ENCODE results near the gene DCAF6.

DCAF6 gene

DNA sequence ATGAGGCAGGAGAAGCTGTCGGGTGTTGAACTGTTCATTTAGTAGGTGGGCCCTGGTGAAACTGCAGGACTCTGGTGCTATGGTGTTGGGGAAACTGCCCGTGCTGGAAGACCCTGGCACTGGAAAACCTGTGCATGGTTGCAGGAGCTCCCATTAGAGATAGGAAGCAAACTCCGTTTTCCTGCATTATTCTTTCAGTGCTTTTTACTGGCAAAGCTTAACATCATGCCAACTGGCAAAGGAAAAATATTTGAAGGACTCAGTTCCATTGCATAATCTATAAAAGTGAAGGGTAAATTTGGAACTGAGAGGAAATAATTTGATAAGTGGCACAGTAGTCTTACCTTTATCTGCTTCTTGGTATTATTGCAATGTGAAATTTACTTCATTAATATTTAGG lies 32.1 kb downstream of the DCAF6 start:
- no peak for DNase-seq

DNA sequence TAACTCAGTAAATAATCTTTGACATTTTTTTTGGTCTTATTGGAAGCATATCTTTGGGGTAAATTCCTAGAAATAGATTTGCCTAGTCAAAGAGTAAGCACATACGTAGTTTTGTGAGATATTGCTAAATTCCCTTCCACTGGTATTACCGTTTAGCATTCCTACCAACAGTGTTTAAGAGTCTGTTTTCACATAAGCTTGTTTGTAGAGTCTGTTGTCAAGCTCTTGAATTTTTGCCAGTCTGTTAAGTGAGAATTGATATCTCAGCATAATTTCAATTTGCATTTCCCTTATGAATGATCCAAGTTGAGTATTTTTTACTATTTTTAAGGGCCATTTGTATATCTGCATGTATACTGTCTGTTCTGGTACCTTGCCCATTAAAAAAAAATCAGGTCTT lies 37.3 kb downstream of the DCAF6 start:
- no peak for DNase-seq

DNA sequence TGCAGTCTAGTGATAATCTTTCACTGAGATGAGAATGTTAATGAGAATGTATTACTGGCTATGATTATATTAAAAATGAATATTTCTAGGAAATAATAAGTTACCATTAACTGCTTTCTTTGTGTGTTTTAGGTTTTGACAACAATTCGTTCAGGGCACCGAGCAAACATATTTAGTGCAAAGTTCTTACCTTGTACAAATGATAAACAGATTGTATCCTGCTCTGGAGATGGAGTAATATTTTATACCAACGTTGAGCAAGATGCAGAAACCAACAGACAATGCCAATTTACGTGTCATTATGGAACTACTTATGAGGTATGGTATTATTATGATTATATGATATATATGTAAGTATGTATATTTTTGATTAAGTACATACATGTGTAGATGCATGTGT lies 38.2 kb downstream of the DCAF6 start:
- no peak for DNase-seq

DNA sequence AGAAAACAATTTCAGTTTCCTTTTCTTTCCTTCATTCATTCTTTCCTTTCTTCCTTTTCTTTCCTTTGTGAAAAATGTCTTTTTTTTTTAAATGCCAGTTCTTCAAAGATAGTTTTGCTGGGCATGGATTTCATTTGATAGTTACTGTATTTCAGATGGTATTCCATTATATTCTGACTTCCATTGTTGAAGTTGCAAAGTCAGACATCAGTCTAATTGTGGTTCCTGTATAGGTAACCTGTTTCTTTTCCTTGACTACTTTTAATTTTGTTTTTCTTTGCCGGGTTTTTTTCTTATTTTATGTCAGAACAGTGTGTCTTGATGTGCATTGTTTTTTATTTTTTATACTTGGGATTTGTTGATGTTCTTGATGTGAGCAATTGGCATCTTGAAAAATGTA lies 40.8 kb downstream of the DCAF6 start:
- no peak for DNase-seq

DNA sequence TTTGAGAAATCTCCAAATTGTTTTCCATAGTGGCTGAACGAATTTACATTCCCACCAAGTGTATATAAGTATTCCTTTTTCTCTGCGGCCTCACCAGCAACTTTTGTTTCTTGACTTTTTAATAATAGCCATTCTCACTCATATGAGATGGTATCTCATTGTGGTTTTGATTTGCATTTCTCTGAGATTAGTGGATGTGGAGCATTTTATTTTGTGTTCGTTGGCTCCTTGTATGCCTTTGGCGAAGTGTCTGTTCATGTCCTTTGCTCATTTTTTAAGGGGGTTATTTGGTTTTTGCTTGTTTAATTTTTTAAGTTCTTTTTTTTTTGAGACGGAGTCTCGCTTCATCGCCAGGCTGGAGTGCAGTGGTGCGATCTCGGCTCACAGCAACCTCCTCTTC lies 45.5 kb downstream of the DCAF6 start:
- DNase-seq, result no peak

DNA sequence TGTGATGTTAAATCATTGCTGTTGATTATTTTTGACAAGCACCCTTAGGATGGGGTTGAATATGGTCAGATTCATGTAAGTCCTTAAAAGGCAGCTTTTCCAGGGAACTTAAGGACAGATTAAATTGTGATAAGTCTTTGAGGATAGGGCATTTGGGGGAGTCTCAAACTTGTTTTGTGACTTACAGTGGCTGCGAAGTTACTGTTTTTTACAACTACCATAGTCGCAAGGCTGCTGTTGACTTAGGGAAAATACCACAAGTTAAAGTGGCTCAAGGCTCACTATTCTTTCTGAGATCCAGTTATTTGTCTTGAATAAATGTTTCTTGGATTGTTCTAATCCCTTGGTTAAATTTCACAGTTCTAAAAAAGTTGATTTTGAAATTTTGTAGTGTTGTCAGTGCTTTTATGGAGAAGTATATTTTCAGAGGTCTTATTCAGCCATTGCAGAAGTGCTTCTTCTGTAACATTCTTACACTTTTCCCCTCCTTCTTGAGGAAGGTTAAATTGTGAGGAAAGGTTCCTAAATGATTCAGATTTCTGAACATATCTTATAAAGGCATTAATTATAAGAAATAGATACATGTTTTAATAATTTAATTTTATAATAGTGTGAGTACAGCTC lies 47.4 kb downstream of the DCAF6 start:
- DNase-seq, result no peak

DNA sequence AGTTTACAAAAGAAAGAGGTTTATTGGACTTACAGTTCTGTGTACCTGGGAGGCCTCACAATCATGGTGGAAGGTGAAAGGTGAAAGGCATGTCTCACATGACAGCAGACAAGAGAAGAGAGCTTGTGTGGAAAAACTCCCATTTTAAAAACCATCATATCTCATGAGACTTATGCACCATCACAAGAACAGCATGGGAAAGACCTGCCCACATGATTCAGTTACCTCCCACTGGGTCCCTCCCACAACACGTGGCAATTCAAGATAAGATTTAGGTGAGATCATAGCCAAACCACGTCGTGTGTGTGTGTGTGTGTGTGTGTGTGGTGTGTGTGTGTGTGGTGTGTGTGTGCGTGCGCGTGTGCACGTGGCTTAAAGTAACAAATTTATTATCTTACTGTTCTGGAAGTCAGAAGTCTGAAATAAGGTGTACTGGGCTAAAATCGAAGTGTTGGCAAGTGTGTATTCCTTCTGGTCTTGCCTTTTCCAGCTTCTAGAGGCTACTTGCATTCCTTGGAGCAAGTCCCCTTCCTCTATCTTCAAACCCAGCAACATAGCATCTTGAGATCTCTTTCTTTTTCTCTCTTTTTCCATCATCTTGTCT lies 48.5 kb downstream of the DCAF6 start:
- no peak for DNase-seq

DNA sequence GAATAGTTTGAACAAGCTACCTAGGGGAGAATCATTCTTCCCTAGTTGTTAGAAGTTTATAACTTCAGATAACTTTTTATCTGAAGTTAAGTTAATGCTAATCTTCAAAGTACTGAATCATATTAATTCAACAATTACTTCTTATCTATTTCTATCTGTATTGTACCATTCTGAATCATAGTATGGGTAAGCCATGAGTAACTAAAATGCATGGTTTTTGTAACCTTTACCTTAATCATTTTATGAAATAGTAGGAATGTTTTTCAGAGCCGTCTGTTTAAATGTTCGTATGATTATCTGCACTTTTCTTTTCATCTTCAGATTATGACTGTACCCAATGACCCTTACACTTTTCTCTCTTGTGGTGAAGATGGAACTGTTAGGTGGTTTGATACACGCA lies 50.7 kb downstream of the DCAF6 start:
- no peak for DNase-seq

DNA sequence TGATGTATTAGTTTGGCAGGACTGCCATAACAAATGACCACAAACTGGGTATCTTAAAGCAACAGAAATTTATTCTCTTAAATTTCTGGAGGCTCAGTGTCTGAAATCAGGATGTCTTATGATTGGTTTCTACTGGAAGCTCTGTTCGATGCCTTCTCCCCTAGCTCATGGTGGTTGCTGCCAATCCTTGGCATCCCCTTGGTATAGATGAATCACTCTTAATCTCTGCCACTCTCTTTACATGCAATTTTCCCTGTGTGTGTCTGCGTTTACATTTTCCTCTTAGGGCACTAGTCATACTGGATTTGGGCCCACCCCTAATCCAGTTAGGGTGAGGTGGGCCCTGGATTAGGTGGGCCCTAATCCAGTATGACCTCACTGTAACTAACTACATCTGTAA lies 55.1 kb downstream of the DCAF6 start:
- no peak for DNase-seq

DNA sequence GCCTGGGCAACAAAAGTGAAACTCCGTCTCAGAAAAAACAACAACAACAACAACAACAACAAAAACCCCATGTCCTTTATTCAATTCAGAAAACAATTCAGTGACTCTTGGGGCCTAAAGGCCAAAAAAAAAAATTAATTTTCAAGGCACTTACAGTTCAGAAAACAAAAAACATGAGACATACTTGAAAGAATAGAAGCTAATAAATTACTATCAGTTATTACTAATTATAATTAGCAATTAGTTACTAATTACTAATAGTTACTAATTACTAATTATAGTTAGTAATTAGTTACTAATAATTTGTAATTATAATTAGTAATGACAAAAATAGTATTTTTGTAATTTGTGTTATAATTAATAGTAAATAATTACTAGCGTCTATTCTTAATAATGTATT lies 57.2 kb downstream of the DCAF6 start:
- DNase-seq, result no peak

DNA sequence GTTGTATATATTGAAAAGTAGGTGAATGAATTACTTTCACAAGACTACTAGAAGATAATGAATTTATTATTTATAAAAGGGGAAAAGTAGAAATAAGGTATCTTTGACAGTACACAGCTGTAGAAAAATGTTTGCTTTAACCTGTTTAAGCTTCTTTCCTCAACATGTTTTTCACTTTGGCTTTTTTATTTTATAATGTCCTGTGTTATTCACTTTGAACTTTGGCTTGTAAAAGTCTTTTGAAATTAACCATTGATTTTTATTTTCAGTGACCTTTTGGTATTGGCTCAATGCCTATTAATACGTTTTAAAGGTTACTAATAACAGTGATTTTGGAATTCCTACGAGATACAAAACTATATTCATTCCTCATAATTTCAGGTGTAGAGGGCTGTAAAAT lies 58.1 kb downstream of the DCAF6 start:
- no peak for DNase-seq

DNA sequence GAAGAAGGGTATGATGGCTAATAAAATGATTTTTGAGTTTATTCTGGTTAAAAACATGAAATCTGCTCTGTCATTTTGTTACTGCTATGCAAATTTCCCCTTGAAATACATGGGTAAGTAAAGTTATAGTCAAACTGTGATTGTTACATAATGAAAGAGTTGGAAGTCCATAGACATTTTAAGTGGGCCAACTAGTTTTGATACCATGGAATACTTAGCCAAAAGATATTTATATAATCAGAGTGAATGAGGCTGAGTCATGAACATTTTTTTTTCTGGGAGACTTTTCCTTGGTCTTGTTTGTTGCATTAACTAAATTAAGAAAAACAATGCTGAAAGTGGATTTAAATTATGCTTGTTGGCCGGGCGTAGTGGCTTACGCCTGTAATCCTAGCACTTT lies 58.6 kb downstream of the DCAF6 start:
- no peak for DNase-seq

DNA sequence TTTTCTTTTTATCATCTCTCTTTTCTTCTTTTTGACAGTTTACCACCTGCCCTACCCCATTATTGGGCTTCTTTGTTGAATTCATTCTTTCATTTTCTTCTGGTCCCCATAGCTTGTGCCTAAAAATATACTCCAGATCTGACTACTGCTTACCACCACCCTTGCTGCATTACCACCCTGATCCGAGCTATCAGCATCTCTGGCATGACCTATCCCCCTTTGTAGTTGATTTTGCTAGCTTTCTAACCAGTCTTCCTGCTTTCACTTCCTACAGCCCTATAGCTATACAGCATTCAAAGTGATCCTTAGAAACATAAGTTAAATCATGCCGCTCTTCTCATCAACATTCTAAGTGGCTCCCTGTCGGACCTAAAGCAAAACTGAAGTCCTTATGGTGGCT lies 59.8 kb downstream of the DCAF6 start:
- DNase-seq, result no peak

DNA sequence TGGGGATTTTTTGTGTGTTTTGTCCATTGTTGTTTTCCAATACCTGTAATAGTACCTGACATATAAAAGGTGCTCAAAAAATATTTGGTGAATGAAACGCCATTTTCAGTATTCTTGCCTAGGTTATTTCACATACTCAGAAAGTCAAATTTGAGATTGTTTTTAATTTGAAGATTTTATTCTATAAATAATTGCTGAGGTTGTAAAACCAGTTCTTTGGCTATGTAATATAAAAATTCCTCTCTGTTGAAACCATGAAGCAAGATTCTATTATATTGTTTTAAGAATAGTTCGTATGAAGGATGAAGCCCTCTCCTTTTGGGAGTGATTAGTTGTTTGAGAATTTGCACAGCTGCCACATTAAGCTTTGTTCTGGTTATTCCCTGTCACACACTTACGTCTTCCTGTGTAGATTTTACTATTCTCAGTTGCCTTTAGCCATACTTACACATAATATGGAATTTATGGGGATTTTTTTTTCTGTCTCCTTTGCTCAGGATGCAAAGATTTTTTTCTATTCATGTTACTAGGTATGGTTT lies 60.6 kb downstream of the DCAF6 start:
- no peak for DNase-seq

DNA sequence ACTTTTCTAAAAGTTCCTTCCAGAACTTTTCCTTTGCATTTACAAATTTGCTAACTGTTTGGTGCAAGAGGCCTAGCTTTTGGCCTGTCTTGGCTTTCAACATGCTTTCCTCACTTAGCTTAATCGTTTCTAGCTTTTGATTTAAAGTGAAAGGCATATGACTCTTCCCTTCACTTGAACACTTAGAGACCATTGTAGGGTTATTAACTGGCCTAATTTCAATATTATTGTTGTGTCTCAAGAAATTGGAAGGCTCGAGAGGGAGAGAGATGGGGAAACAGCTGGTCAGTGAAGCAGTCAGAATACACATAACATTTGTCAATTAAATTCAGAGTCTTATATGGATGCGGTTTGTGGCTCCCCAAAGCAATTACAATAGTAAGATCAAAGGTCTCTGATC lies 63.4 kb downstream of the DCAF6 start:
- no peak for DNase-seq

DNA sequence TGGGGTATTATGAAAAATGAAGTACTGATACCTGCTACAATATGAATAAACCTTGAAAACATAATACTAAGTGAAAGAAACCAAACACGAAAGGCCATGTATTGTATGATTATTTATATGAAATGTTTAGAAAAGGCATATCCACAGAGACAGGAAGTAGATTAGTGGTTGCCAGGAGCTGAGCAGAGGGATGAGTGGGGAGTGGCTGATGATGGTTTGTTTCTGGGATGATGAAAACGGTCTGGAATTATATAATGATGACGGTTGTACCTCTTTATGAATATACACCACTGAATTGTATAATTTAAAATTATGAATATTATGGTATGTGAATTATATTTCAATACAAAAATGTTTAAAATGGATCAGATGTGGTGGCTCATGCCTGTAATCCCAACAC lies 64.2 kb downstream of the DCAF6 start:
- no peak for DNase-seq

DNA sequence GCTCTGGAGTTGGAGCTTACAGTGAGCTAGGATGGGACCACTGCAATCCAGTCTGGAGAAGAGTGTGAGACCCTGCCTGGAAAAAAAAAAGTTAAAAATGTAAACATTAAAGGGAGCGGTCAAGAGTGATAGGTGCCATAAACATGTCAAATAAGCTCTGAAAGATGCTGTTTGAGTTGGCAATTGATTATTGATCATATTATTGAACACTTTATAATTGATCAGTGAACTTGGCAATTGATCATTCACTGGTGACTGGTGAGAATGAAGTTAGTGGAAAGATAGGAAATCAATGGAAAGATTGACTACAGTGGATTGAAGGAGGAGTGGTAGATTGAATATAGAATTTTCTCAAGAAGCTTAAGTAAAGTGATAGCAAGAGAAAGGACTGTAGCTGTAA lies 64.7 kb downstream of the DCAF6 start:
- no peak for DNase-seq

DNA sequence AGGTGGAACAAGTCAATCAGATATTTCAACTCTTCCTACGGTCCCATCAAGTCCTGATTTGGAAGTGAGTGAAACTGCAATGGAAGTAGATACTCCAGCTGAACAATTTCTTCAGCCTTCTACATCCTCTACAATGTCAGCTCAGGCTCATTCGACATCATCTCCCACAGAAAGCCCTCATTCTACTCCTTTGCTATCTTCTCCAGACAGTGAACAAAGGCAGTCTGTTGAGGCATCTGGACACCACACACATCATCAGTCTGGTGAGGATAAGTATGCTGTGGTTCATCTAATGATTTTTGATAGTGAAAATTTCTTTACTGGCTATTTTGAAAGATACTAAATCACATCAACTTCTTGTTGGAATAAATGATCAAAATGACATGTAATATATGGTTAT lies 68.0 kb downstream of the DCAF6 start:
- DNase-seq, result no peak

DNA sequence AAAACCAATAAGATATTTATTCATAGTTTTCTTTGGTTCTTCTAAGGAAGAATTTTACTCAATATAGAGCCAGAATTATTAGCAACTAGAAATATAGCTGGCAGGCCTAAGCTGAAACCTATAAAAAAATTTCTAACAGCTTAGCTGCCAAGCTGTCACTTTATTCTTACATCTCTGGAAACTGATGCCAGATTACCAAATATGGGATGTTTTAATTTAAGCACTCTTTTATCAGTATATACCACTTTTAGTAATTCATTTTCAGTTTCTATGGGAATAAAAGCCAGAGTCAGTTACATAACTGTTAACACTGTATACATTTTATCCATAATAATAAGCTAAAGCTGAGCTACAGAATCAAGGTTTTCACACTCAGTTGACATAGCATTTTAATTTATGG lies 69.0 kb downstream of the DCAF6 start:
- no peak for DNase-seq

DNA sequence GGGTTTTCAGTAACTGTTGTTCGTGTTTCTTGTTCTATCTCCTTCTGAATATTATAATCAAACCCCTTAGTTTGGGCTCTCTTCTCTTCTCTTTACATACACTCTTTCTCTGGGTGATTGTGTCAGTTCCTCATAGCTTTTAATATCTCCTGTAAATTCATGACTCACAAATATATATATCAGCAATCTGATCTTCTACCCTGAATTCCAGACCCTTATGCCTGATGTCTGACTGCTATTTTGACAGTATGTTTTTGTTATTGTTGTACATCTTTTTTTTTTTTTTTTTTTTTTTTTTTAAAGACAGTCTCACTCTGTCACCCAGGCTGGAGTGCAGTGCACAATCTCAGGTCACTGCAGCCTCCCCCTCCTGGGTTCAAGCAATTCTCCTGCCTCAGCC lies 71.2 kb downstream of the DCAF6 start:
- no peak for DNase-seq

DNA sequence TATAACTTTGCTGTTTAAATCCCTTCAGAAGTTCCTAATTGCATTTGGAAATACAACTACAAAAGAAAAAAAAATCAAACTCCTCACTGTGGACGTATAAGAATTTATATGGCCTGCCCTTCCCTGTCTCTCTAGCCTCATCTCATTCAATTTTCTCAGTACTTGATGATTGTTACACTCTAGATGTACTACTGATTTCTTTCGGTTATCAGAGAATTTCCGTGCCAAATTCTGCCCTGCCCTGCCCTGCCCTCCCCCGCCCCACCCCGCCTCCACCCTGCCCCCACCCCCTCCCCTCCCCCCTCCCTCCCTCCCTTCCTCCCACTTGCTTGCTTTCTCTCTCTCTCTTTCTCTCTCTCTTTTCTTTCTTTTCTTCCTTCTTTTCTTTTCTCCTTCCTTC lies 72.1 kb downstream of the DCAF6 start:
- no peak for DNase-seq

DNA sequence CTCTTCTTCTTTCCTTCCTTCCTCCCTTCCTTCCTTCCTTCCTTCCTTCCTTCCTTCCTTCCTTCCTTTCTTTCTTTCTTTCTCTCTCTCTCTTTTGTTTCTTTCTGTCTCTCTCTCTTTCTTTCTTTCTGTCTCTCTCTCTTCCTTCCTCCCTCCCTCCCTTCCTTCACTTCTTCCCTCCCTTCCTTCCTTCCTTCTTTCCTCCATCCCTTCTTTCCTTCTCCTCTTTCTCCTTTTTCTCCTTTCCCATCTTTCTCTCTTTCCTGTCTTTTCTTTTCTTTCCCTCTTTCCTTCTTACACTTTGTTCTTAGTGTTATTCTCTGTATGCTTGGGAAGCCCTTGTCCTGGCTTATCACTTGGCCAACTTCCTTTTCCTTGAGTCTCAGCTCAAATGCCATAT lies 72.8 kb downstream of the DCAF6 start:
- no peak for DNase-seq

DNA sequence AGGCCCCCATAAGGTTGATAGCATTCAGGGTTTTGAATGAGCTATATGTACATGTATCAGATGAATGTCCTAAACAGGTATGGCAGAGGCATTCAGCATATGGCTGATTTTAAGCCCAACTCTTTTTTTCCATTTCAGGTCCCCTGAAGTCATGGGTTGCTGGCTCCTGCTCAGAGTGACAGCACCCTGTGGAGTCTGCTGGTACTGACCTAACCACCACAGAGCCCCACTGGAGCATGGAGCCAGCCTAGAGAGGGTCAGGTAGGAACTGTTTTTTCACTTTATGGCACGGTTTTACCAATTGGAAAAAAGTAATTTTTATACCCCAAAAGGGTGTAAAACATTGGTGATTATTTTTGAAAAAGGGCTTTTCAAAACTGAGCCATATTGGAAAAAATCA lies 82.9 kb downstream of the DCAF6 start:
- no peak for DNase-seq

DNA sequence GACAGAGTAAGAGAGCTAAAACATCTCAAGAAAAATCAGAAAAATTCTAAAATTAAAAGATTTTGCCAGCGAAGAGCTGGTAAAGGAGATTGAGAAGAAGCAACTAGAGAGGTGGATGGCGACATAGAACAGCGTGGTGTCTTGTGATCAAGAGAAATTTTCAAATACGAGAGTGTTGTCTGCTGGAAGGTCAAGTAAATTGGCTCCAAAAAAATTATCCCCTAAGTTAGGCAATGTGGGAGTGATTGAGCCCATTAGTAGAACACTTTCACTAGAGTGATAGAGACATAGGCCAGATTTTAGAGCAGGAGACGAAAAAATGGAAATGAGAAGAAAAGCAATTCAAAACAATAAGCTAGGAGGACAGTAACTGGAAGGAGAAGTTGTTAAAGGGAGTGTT lies 94.7 kb downstream of the DCAF6 start:
- DNase-seq, result no peak

DNA sequence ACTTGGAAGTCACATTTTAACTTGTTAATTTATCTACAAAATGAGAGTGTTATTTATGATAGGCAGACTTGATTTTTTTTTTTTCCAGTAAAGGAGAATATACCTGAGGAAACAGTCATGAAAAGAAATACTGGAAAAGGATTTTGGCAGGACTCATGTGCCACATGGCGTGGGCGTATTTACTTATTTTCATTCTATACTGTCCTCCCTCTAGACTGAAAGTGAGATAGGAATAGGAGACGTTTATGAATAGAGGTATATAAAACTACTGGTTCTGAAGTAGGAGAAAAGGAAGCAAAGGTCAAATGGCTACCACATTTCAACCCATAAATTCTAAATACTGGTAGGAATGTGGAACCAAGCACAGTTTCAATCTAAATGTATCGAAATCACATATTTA lies 95.1 kb downstream of the DCAF6 start:
- DNase-seq, result no peak
